D721Med (cell line): ENCODE measurements around the gene EXOC6B.
A peak's percentile ranks its signal among the peaks of the same experiment; 100 is the strongest.

Experiments
- DNase-seq: peaks from one replicate; pipeline ENCODE4 v3.0.0; 2011; ENCODE audit warnings: low spot score; ENCODE audit not compliant: insufficient read length
- FAIRE-seq: peaks from 2 replicates; lab custom pipeline; 2011; peaks lifted over from hg19 to GRCh38; lab: Jason Lieb, UNC
- CTCF ChIP-seq: IDR thresholded peaks from 2 replicates; pipeline ENCODE4 v1.5.1; 2012; ENCODE audit warnings: mild to moderate bottlenecking, control low read depth; ENCODE audit not compliant: insufficient read depth; ENCODE audit errors: missing control alignments

Gene EXOC6B

DNA sequence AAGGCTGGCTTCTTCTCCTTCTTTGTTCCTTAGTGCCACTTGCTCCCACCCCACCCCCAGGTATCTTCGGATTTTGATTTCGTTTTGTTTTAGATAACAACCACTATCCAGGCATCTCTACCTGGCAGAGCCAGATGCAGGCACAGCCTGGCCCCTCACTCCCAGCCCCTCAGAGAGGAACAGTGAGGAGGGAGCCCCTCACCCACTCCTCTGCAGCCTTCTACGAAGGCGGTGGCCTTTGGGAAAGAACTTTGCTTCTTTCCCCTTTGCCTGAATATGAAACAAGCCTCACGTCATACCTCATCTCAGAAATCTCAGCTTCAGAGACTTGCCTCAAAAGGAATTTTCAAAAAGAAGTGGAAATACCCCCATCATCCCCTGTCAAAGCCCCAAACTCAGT is 671.9 kb downstream of the EXOC6B start:
- TF ChIP-seq CTCF, result no peak
- FAIRE-seq (no peak), DNase-seq (no peak)

DNA sequence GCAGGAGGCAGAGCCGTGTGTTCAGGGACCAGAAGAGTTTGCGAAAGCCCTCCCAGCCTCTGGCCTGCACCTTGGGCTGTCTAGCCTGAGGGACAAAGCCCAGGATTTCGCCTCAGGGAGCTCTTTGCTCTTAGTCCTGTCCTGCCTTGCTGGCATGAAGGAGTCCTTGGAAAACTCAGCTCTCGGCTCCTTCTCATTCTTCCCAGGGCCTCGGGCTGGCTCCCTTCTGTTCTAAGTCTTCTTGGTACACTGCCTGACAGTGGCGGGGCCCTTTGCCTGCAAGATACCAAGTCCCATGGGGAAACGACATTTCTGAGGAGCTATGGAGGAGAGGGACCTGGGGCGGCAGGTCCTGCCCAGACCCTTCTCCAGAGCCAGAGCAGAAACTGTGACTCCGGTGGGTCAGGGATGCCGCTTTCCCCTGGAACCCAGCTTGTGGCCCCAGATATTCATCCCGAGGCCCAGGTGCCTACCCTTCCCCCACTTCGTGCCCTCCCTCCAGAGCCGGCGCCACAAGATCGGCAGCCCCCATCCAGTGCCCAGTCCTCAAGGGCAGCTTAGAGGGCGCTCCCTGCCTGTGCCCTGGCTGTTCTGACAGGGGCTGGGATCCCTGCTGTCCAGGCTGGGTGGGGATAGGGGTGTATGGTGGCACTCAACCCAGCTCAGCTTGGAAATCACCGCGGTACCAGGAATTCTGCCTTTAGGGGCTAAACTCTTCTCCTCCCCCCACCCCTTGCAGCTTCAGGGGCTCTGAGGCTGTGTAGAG is 672.6 kb downstream of the EXOC6B start:
- no peak for TF ChIP-seq CTCF
- FAIRE-seq (no peak), DNase-seq (no peak)

DNA sequence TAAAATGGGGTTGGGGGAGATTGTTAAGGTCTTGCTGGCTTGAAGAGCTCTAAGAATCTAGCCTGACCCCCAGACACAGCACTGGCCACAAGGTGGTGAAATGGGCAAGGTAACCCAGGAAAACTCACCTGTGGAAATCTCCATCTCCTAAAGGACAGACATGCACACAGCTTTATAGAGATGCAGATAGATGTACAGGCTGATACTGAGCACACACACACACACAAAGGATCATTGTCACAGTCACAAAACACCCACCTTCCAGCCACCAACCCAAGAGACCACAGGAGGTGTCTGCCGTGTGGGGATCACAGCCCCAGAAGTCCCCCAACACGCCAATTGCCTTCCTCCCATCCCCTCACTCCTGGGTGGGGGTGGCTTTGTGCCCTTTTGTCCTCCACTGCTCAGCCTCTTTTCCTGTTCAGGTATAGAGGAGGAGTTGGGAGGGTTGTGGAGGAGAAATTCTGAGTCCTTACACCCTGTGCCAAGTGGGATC is 674.9 kb downstream of the EXOC6B start:
- DNase-seq, result no peak
- no peak for TF ChIP-seq CTCF
- FAIRE-seq, result no peak

DNA sequence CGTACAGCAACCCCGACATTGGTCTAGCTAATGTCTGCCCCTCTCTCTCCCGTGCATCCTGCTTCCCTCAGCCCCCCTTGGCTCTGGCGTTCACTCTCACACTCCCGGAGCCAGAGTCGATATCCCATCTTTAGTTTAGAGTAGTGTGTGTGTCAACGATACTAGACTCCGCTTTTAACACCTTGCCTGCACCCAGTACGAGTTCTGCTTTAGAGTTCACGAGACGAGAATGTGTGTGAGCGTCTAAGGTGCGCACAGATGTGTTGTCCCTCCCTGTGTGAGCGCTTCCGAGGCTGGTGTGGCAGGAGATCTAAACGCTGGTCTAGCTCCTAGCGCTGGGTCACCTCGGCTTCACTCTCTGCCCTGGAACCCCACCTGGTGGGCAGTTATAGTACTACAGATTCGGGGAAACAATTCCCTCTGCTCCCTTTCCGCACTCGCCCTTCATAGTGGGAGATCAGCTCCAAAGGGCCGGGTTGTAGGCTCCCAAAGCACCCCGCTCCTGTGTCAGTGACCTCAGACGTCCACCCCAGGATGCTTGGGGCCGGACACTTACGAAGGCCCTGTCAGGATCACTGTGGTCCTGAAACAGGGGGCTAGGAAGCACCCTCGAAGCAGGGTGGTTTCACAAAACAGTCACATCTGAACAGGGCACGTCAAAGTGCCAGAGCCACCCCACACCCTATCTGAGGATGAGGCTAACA is 675.5 kb downstream of the EXOC6B start:
- peak; percentile 83 for TF ChIP-seq CTCF
- FAIRE-seq (peak; percentile 46), DNase-seq (peak; percentile 67)

GRCh38 chr2:72149556-72150156 is 676.2 kb downstream of the EXOC6B start:
- FAIRE-seq (no peak), DNase-seq (no peak)
- TF ChIP-seq CTCF, result no peak

DNA sequence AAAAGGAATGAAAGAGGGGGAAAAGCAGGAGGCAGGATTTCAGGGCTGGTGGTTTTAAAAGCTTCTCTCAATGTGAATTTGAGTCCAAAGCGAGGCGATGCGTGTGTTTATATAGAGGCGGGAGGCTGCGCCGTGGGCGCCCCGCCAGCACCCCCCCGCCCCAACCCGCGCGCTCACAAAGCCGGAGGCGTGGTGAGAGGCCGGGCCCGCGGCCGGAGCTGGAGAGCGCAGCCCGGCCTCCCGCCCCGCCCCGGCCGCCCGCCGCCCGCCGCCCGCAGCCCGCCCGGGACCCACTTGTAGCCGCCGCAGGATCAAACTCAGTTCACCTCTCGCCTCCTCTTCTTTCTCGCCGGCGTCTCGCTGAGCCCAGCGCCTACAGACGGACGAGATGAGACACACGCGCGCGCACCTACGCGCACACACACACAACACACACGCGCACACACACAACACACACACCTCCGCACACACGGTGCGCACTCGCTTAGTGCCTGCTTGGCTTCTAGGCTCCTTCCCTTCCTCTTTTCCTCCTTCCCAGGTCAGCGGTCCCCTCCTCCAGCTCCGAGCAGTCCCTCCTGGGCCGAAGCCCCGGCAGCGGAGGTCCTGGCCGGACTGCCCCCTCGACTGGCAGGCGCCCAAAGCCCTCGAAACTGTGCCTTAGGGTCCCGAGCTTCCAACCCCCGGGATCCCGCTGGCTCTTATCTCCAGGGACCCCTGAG is 676.8 kb downstream of the EXOC6B start:
- no peak for TF ChIP-seq CTCF
- FAIRE-seq, result no peak

More for the DNA sequence above, 676.8 kb downstream of the EXOC6B start:
- DNase-seq, result peak; percentile 31
